Liver (tissue), 9 donors: Measurements from ENCODE around the gene RTF1. TPM values are rescaled to one million over a fixed set of nuclear protein-coding genes. Genes with fewer than 3 reads are reported as not detected.
"Not testable (repeated sequence)": the region's sequence is repeated elsewhere in the genome, so short reads cannot be mapped to it uniquely, and the experiment has no call there.

ENCODE experiments used
- DNase-seq: peaks from one replicate; pipeline ENCODE4 v3.0.0-alpha.2; 2017; ENCODE audit warnings: low spot score
- H3K27ac ChIP-seq, 2 donors: one replicate each; pipeline ENCODE4 v1.7.0; 2013; ENCODE audit warnings: inconsistent platforms in 2 of 2, low read length in 2 of 2, control low read depth in 1 of 2, low read depth in 1 of 2, mild to moderate bottlenecking in 1 of 2
- H3K27me3 ChIP-seq, 4 donors: one replicate each; pipeline versions ENCODE4 v1.6.1 to v1.7.0; 2013; ENCODE audit warnings: low read length in 3 of 4, inconsistent platforms in 1 of 4, mild to moderate bottlenecking in 1 of 4, moderate library complexity in 1 of 4; ENCODE audit not compliant: control insufficient read depth in 4 of 4, insufficient read depth in 4 of 4
- H3K36me3 ChIP-seq, 4 donors: one replicate each; pipeline versions ENCODE4 v1.6.1 to v1.7.0; 2013; ENCODE audit warnings: low read length in 3 of 4, mild to moderate bottlenecking in 3 of 4, low read depth in 1 of 4, moderate library complexity in 1 of 4; ENCODE audit not compliant: control insufficient read depth in 4 of 4, insufficient read depth in 3 of 4
- H3K4me1 ChIP-seq, 4 donors: one replicate each; pipeline versions ENCODE4 v1.6.1 to v1.7.0; 2013; ENCODE audit warnings: low read length in 3 of 4, mild to moderate bottlenecking in 3 of 4, moderate library complexity in 1 of 4; ENCODE audit not compliant: control insufficient read depth in 4 of 4, insufficient read depth in 4 of 4
- H3K4me3 ChIP-seq, 3 donors: one replicate each; pipeline versions ENCODE4 v1.6.1 to v1.7.0; 2013; ENCODE audit warnings: low read length in 3 of 3, control low read depth in 1 of 3, low read depth in 1 of 3, mild to moderate bottlenecking in 1 of 3
- H3K9ac ChIP-seq, 2 donors: one replicate each; pipeline ENCODE4 v1.7.0; 2013; ENCODE audit warnings: low read length in 2 of 2, mild to moderate bottlenecking in 2 of 2, moderate library complexity in 2 of 2, control low read depth in 1 of 2, low read depth in 1 of 2
- H3K9me3 ChIP-seq, 4 donors: one replicate each; pipeline versions ENCODE4 v1.6.1 to v1.7.0; 2013; ENCODE audit warnings: low read length in 3 of 4; ENCODE audit not compliant: control insufficient read depth in 4 of 4
- CTCF ChIP-seq: fragments of 150-350 bp; IDR thresholded peaks from 2 replicates; pipeline ENCODE4 v1.5.1; 2017; ENCODE audit warnings: improper control_type of control experiment, low read depth, low read length; ENCODE audit not compliant: missing input control
- EGR1 ChIP-seq, 2 donors: IDR thresholded peaks; 2 replicates each; pipeline ENCODE4 v1.6.1; 2016 to 2018; ENCODE audit warnings: antibody characterized with exemption in 2 of 2, low read depth in 2 of 2
- GABPA ChIP-seq, 2 donors: IDR thresholded peaks in 1 of 2; conservative IDR thresholded peaks in 1 of 2; 2 replicates each; pipeline ENCODE4 v1.6.1; 2016; ENCODE audit warnings: antibody characterized with exemption in 2 of 2, mild to moderate bottlenecking in 1 of 2, moderate library complexity in 1 of 2
- HNF4A ChIP-seq, 2 donors: conservative IDR thresholded peaks; 2 replicates each; pipeline ENCODE4 v1.6.1; 2016; ENCODE audit warnings: antibody characterized with exemption in 2 of 2, mild to moderate bottlenecking in 2 of 2
- JUND ChIP-seq, 2 donors: IDR thresholded peaks; 2 replicates each; pipeline ENCODE4 v1.6.1; 2016; ENCODE audit warnings: antibody characterized with exemption in 2 of 2
- MAX ChIP-seq: IDR thresholded peaks from 2 replicates; pipeline ENCODE4 v1.6.1; 2016; ENCODE audit warnings: antibody characterized with exemption
- NR2F2 ChIP-seq: IDR thresholded peaks from 2 replicates; pipeline ENCODE4 v1.6.1; 2016; ENCODE audit warnings: antibody characterized with exemption
- RAD21 ChIP-seq, 2 donors: IDR thresholded peaks; 2 replicates each; pipeline ENCODE4 v1.6.1; 2016; ENCODE audit warnings: antibody characterized with exemption in 2 of 2, mild to moderate bottlenecking in 2 of 2
- SP1 ChIP-seq: IDR thresholded peaks from 2 replicates; pipeline ENCODE4 v1.6.1; 2018; ENCODE audit warnings: antibody characterized with exemption, mild to moderate bottlenecking
- TAF1 ChIP-seq: conservative IDR thresholded peaks from 2 replicates; pipeline ENCODE4 v1.6.1; 2016; ENCODE audit warnings: antibody characterized with exemption, mild to moderate bottlenecking
- YY1 ChIP-seq: IDR thresholded peaks from 2 replicates; pipeline ENCODE4 v1.6.1; 2016; ENCODE audit warnings: antibody characterized with exemption, mild to moderate bottlenecking
- WGBS: extraction: QIAGEN DNeasy Blood & Tissue Kit; methylation state at CpG from one replicate; pipeline ENCODE4 v1.1.7; 2013; 5-methylcytosine and 5-hydroxymethylcytosine counted together
- polyA plus RNA-seq, 2 donors: library from polyadenylated mRNA; stranded (reverse) in 1 of 2; unstranded in 1 of 2; fragments of 200-250 nt in 1 of 2; fragments of >200 nt in 1 of 2; fragmentation: Nextera tagmentation in 1 of 2; extraction: Ambion mirVana in 1 of 2; gene quantifications; one replicate each; pipeline versions ENCODE4 v1.2.1 to v1.2.3, GENCODE V29; 2013 to 2015
- total RNA-seq, 2 donors: library from RNA; depleted of rRNA; stranded (reverse); fragments of >200 nt; gene quantifications; one replicate each; pipeline ENCODE4 v1.2.3, GENCODE V29; 2014
- TF ChIP-seq, protein P1 (sequence below): IDR thresholded peaks from 2 replicates; pipeline ENCODE4 v1.6.1; 2016; ENCODE audit warnings: antibody characterized with exemption
- TF ChIP-seq, protein P2 (sequence below): IDR thresholded peaks from 2 replicates; pipeline ENCODE4 v1.6.1; 2016; ENCODE audit warnings: antibody characterized with exemption, mild to moderate bottlenecking
- donor health status: healthy.
- donor health status: healthy.
- donor health status: healthy.
- donor health status: healthy.
- donor health status: healthy.

The RTF1 gene
- total and polyA plus RNA-seq, 4 donors: 8.3 to 37.7 (median 12.1) TPM

GRCh38 chr15:41383974-41384749 is 32.7 kb upstream of the RTF1 start:
- H3K4me1 ChIP-seq, H3K27me3 ChIP-seq, H3K4me3 ChIP-seq, H3K9ac ChIP-seq, DNase-seq, H3K9me3 ChIP-seq, H3K27ac ChIP-seq: not testable (repeated sequence)
- peaks cover 3 to 13% (median 8%) of the 10 kb centered on the region in 4 donors for H3K36me3 ChIP-seq
- WGBS: 96% methylated on average over 9 of the region's 9 CpGs

DNA sequence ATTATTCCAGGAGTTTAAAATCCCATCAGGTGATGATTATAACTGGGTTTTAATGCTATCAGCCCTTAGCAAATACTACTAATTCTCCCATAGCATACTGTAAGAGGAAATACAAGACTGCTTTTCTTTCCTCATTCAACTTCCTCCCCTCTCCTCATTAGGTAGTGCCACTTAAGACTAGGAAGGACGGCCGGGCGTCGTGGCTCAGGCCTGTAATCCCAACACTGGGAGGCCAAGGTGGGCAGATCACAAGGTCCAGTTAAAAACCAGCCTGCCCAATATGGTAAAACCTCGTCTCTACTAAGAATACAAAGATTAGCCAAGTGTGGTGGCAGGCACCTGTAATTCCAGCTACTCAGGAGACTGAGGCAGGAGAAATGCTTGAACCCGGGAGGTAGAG is 29.2 kb upstream of the RTF1 start:
- H3K4me3 ChIP-seq: no peak overlapping the region
- DNase-seq: no peak
- TF ChIP-seq JUND (IDR thresholded peaks at IDR 0.05): no peak
- no peak for TF ChIP-seq HNF4A (conservative IDR thresholded peaks at IDR 0.05)
- TF ChIP-seq TAF1: no peak
- TF ChIP-seq NR2F2: no peak
- TF ChIP-seq, protein P1, sequence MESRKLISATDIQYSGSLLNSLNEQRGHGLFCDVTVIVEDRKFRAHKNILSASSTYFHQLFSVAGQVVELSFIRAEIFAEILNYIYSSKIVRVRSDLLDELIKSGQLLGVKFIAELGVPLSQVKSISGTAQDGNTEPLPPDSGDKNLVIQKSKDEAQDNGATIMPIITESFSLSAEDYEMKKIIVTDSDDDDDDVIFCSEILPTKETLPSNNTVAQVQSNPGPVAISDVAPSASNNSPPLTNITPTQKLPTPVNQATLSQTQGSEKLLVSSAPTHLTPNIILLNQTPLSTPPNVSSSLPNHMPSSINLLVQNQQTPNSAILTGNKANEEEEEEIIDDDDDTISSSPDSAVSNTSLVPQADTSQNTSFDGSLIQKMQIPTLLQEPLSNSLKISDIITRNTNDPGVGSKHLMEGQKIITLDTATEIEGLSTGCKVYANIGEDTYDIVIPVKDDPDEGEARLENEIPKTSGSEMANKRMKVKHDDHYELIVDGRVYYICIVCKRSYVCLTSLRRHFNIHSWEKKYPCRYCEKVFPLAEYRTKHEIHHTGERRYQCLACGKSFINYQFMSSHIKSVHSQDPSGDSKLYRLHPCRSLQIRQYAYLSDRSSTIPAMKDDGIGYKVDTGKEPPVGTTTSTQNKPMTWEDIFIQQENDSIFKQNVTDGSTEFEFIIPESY: no peak
- TF ChIP-seq EGR1 (IDR thresholded peaks at IDR 0.05; ENCODE audit: low read depth in 2 of 2): no peak
- no peak for TF ChIP-seq MAX
- no peak for TF ChIP-seq GABPA (IDR thresholded peaks at IDR 0.05 in 1 of 2, conservative IDR thresholded peaks at IDR 0.05 in 1 of 2)
- no peak for TF ChIP-seq YY1
- no peak for TF ChIP-seq RAD21 (IDR thresholded peaks at IDR 0.05)
- no peak for TF ChIP-seq SP1
- TF ChIP-seq, protein P2, sequence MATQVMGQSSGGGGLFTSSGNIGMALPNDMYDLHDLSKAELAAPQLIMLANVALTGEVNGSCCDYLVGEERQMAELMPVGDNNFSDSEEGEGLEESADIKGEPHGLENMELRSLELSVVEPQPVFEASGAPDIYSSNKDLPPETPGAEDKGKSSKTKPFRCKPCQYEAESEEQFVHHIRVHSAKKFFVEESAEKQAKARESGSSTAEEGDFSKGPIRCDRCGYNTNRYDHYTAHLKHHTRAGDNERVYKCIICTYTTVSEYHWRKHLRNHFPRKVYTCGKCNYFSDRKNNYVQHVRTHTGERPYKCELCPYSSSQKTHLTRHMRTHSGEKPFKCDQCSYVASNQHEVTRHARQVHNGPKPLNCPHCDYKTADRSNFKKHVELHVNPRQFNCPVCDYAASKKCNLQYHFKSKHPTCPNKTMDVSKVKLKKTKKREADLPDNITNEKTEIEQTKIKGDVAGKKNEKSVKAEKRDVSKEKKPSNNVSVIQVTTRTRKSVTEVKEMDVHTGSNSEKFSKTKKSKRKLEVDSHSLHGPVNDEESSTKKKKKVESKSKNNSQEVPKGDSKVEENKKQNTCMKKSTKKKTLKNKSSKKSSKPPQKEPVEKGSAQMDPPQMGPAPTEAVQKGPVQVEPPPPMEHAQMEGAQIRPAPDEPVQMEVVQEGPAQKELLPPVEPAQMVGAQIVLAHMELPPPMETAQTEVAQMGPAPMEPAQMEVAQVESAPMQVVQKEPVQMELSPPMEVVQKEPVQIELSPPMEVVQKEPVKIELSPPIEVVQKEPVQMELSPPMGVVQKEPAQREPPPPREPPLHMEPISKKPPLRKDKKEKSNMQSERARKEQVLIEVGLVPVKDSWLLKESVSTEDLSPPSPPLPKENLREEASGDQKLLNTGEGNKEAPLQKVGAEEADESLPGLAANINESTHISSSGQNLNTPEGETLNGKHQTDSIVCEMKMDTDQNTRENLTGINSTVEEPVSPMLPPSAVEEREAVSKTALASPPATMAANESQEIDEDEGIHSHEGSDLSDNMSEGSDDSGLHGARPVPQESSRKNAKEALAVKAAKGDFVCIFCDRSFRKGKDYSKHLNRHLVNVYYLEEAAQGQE: no peak
- no peak for TF ChIP-seq CTCF
- no peaks in the 10 kb centered on the region for H3K4me1 ChIP-seq
- H3K36me3 ChIP-seq: peaks cover 3 to 17% (median 12%) of the 10 kb centered on the region in 4 donors
- H3K27me3 ChIP-seq: no peaks in the 10 kb centered on the region
- H3K9ac ChIP-seq: no peak overlapping the region
- 85% methylated on average over 6 of the region's 6 CpGs for WGBS
- no peaks in the 10 kb centered on the region for H3K9me3 ChIP-seq
- no peak overlapping the region for H3K27ac ChIP-seq
